T-helper 22 cell (primary cell): ENCODE results near the gene SLC26A4.

Experiments used
- DNase-seq: peaks from one replicate; pipeline ENCODE4 v3.0.0-alpha.2; 2020; ENCODE audit warnings: low read depth

Gene SLC26A4

DNA sequence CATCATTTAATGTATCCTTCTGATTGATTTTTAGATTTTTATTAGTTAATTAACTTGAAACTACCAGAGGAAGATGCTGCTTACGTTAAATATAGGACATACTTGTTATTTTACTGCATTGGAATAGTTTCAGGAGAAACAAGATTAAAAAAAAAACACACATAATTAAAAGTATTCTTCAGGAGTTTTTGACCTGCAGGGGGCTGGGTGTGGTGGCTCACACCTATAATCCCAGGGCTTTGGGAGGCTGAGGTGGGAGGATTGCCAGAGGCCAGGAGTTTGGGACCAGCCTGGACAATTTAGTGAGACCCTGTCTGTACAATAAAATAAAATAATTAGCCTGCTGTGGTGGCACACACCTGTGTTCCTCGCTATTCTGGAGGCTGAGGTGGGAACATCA, 94.0 kb downstream of the SLC26A4 start:
- no peak for DNase-seq

DNA sequence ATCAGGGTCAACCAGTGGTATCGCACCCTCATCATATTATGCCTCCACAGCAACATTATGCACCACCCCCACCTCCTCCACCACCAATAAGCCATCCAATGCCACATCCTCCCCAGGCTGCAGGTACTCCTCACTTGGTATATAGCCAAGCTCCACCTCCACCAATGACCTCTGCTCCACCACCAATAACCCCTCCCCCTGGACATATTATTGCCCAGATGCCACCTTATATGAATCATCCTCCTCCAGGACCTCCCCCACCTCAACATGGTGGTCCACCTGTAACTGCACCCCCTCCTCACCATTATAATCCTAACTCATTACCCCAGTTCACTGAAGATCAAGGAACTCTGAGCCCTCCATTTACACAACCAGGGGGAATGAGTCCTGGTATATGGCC, 98.0 kb downstream of the SLC26A4 start:
- DNase-seq: no peak

DNA sequence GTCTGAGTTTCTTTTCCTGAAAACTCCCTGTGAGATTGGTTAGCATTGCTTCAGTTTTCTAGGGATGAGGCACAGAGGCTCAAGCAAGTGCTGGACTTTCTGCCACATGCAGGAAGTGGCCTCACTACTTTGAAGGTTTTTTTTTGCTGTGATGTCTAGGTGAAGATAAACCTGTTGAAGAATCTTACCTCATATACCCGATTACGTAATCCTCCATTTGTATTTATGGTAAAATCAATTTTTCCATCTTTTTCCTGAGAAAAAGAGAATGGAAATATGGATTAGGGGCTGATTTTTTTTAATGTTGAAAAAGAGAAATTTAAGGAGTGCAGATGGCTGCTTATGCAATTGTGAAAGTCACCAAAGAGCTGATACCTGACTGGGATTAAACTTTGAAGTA, 106.8 kb downstream of the SLC26A4 start:
- no peak for DNase-seq
